Measurements from ENCODE around the gene LYPD5. TPM values are rescaled to one million over a fixed set of nuclear protein-coding genes. Genes with fewer than 3 reads are reported as not detected.
"Not testable (repeated sequence)": the region's sequence is repeated elsewhere in the genome, so short reads cannot be mapped to it uniquely, and the experiment has no call there.

LYPD5 gene
- total and polyA plus RNA-seq, 4 experiments from 2014 or later = 0.27 to 0.97 (median 0.50) TPM

DNA sequence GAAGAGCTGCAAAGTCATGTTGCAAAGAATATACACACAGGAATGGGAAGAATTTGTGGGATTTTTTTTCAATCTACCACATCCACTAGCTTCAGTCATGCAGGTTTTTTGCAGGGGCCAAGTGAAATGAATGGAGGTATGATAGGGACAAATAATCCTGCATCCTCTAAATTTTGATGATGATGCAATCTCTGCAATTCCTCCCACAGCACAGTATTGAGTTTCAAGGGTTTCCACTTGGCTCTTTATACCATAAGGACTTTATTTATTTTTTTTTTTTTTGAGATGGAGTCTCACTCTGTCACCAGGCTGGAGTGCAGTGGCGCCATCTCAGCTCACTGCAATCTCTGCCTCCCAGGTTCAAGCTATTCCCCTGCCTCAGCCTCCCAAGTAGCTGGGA, 15.2 kb upstream of the LYPD5 start:
- CTCF ChIA-PET (ENCODE audit: partially characterized antibody) = interaction anchor here (1.7 kb wide), 1 partner anchor 8 kb away, joined by 4 read pairs; no protein-coding TSS in a partner anchor
- H3K4me3 ChIP-seq (ENCODE audit: low read length in 2 of 2); DNase-seq; POLR2A ChIA-PET (ENCODE audit: partially characterized antibody); H3K27me3 ChIP-seq (ENCODE audit: insufficient read depth, low read length); H3K27ac Mint-ChIP-seq; H3K36me3 ChIP-seq (ENCODE audit: insufficient read depth, low read length); H3K36me3 Mint-ChIP-seq; H3K4me3 Mint-ChIP-seq; H3K9me3 ChIP-seq (ENCODE audit: control insufficient read depth in 1 of 2, low read length in 2 of 2); intact Hi-C loops (cut with micrococcal nuclease); H3K9me3 Mint-ChIP-seq; H3K27ac ChIP-seq (ENCODE audit: low read depth, low read length): not testable (repeated sequence)
- peaks cover 17% of the 10 kb centered on the region for H3K4me1 ChIP-seq (ENCODE audit: insufficient read depth, low read length)
- Mint-ChIP-seq H3K4me1 (peaks cover 10 to 15% (median 11%) of the 10 kb centered on the region in 4 donors), H3K27me3 (peaks cover 21 to 27% of the 10 kb centered on the region in 2 donors)

DNA sequence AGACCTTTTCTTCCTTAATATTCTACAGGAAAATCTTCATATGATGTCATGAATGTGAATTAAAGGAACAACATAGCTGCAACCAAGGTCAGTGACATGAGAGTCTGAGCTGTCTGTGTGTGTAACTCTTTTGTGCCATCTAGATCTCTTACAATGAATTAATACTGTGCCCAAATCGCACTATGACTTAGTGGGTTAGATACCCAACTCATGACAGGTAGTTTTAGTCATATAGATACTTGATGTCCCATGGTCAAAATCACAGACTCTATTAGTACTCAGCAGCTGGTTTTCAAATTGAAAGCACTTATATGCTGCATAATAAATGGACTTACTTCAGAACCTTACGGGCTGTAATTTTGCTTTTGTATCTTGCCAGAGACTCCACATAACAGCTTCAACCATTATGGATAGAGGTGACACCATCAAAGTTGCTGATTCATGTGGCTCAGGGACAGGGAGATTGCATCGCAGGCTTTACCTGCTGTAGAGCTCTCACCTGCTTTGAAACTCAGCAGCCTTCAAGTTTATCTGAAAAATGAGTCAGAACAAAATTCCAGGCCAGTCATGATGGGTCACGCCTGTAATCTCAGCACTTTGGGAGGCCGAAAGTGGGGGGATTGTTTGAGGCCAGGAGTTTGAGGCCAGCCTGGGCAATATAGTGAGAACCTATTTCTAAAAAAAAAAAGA, 12.6 kb upstream of the LYPD5 start:
- ChIA-PET CTCF (ENCODE audit: partially characterized antibody) (interaction anchor here (1.3 to 1.7 kb wide), 2 partner anchors 18 to 69 kb away, joined by 3 to 5 read pairs; no protein-coding TSS in a partner anchor), POLR2A (ENCODE audit: partially characterized antibody) (no interaction called here)
- Mint-ChIP-seq H3K27me3 (peaks cover 8 to 13% of the 10 kb centered on the region in 2 donors), H3K27ac (no peak overlapping the region), H3K4me3 (no peak overlapping the region), H3K4me1 (peaks cover under 1 to 14% (median 4%) of the 10 kb centered on the region in 4 donors), H3K9me3 (peaks cover 0 to 1% (median 0%) of the 10 kb centered on the region in 8 donors), H3K36me3 (no peaks in the 10 kb centered on the region)
- H3K36me3 ChIP-seq (ENCODE audit: insufficient read depth, low read length) = no peaks in the 10 kb centered on the region
- H3K9me3 ChIP-seq (ENCODE audit: control insufficient read depth in 1 of 2, low read length in 2 of 2) = no peaks in the 10 kb centered on the region
- no peak overlapping the region for H3K27ac ChIP-seq (ENCODE audit: low read depth, low read length)
- no peak overlapping the region for H3K4me3 ChIP-seq (ENCODE audit: low read length in 2 of 2)
- intact Hi-C loops (cut with micrococcal nuclease) = no loop called here
- H3K4me1 ChIP-seq (ENCODE audit: insufficient read depth, low read length) = peaks cover 14% of the 10 kb centered on the region
- H3K27me3 ChIP-seq (ENCODE audit: insufficient read depth, low read length) = peaks cover 4% of the 10 kb centered on the region
- DNase-seq = no peak

DNA sequence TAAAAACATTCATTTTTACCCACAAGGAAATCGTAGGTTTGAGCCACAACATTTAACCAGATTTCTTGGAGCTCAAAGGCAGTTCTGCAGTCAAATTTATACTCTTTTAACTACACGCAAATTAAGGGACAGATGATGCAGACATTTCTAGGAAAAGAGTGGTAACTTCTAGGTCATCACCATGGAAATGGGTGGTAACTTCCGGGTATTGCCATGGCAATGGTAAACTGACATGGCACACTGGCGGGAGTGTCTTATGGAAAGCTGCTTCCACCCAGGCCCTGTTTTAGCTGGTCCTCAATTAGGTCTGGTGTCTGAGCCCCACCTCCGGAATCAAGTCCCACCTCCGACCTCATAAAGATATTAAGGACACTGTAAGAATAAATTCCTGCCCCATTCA, 10.4 kb upstream of the LYPD5 start:
- intact Hi-C loops (cut with micrococcal nuclease) = no loop called here
- Mint-ChIP-seq H3K27me3 (peaks cover 1 to 11% of the 10 kb centered on the region in 2 donors), H3K27ac (peak overlapping the region in 4 of 7 donors; percentile 13 to 88 (median 74)), H3K4me3 (peak overlapping the region in 1 of 8 donors; percentile 15), H3K36me3 (no peaks in the 10 kb centered on the region), H3K4me1 (peaks cover 0 to 13% (median 3%) of the 10 kb centered on the region in 4 donors), H3K9me3 (peaks cover 0 to 1% (median 0%) of the 10 kb centered on the region in 8 donors)
- DNase-seq = peak in 2 of 5 donors; percentile 22 to 40
- H3K9me3 ChIP-seq (ENCODE audit: control insufficient read depth in 1 of 2, low read length in 2 of 2) = no peaks in the 10 kb centered on the region
- ChIA-PET POLR2A (ENCODE audit: partially characterized antibody) (no interaction called here), CTCF (ENCODE audit: partially characterized antibody) (interaction anchor here (2.6 kb wide), 1 partner anchor 8 kb away, joined by 6 read pairs; no protein-coding TSS in a partner anchor)
- no peak overlapping the region for H3K27ac ChIP-seq (ENCODE audit: low read depth, low read length)
- H3K4me3 ChIP-seq (ENCODE audit: low read length in 2 of 2) = no peak overlapping the region
- no peaks in the 10 kb centered on the region for H3K36me3 ChIP-seq (ENCODE audit: insufficient read depth, low read length)
- peaks cover 14% of the 10 kb centered on the region for H3K4me1 ChIP-seq (ENCODE audit: insufficient read depth, low read length)
- no peaks in the 10 kb centered on the region for H3K27me3 ChIP-seq (ENCODE audit: insufficient read depth, low read length)

DNA sequence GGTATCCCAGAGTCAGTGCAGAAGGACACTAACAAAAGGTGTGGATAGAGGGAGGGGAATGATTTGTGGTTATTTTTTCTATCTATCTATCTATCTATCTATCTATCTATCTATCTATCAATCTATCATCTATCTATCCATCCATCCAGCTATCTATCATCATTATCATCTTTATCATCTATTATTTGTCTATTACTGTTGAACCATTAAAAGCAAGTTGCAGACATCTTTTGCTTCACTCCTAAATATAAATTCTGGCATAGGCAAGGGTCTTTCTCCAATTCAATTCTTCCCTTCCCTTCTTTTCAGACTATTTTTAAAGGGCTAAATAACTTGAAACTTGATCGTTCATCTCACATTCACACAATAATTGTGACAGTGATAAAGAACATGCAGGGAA, 10.0 kb upstream of the LYPD5 start:
- DNase-seq = no peak
- Mint-ChIP-seq H3K4me1 (peaks cover 0 to 13% (median 3%) of the 10 kb centered on the region in 4 donors), H3K36me3 (no peaks in the 10 kb centered on the region), H3K27me3 (peaks cover 1 to 11% of the 10 kb centered on the region in 2 donors), H3K27ac (peak overlapping the region in 2 of 7 donors; percentile 53 to 68), H3K9me3 (peaks cover 0 to 1% (median 0%) of the 10 kb centered on the region in 8 donors), H3K4me3 (peak overlapping the region in 1 of 8 donors; percentile 15)
- intact Hi-C loops (cut with micrococcal nuclease) = no loop called here
- H3K36me3 ChIP-seq (ENCODE audit: insufficient read depth, low read length) = no peaks in the 10 kb centered on the region
- no peaks in the 10 kb centered on the region for H3K9me3 ChIP-seq (ENCODE audit: control insufficient read depth in 1 of 2, low read length in 2 of 2)
- ChIA-PET POLR2A (ENCODE audit: partially characterized antibody) (no interaction called here), CTCF (ENCODE audit: partially characterized antibody) (interaction anchor here (2.6 kb wide), 1 partner anchor 9 kb away, joined by 6 read pairs; no protein-coding TSS in a partner anchor)
- H3K4me3 ChIP-seq (ENCODE audit: low read length in 2 of 2) = no peak overlapping the region
- H3K4me1 ChIP-seq (ENCODE audit: insufficient read depth, low read length) = peaks cover 14% of the 10 kb centered on the region
- H3K27me3 ChIP-seq (ENCODE audit: insufficient read depth, low read length) = no peaks in the 10 kb centered on the region
- H3K27ac ChIP-seq (ENCODE audit: low read depth, low read length) = no peak overlapping the region

DNA sequence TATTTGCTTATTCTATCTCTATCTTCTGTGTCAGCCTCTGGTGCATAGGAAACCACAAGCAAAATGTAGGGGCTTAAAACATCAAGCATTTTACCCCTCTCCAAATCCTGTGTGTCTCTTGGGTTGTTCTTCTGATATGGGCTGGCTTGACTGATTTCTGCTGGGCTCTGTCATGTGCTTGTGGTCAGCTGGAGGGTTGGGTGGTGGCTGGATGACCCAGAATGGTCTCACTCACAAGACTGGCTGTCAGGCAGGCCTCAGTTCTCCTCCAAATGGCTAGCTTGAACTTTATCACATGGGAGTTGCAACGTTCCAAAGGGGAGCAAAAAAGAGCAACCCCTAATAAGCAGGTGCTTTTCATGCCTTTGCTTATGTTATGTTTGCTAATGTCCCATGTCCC, 9.6 kb upstream of the LYPD5 start:
- CTCF ChIA-PET (ENCODE audit: partially characterized antibody) = interaction anchor here (0.7 to 2.6 kb wide), 3 partner anchors 9 to 45 kb away, joined by 3 to 6 read pairs (median 5); no protein-coding TSS in a partner anchor

DNA sequence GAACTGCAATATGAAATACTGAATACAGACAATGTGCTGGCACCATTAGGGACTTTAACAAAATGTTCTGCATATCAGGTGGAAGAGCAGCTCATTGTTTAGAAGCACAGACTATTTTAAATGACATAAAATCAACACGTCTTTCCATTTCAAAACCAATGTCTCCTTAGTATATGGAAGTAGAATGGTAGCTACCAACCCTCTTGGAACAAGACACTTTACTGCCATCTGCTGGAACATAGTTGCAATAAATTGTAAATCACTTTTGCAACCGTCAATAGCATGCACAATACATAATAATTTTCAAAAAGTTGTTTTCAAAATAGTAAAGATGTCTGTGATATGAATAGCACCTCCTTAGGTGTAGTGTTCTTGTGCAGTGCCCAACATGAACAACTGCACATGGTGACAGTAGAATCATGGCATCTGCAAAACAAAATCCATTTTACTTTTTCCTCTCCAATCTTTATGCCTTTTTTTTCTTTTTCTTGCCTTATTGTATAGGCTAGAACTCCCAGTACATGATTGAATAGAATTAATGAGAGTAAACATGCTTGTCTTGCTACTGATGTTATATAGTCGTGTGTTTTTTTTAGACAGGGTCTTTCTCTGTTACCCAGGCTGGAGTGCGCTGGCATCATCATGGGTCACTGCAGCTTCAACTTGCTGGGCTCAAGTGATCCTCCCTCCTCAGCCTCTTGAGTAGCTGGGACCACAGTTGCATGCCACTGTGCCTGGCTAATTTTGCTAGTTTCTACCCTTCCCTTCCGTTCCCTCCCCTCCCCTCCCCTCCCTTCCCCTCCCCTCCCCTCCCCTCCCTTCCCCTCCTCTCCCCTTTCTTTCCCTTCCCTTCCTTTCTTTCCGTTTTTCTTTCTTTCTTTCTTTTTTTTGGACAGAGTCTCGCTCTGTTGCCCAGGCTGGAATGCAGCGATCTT, 7.8 kb upstream of the LYPD5 start:
- H3K36me3 Mint-ChIP-seq = no peaks in the 10 kb centered on the region
- intact Hi-C loops (cut with micrococcal nuclease) = loop anchor here (1.0 to 2.0 kb wide), 2 partner anchors 25 to 65 kb away; no protein-coding TSS in a partner anchor
- H3K4me1 ChIP-seq (ENCODE audit: insufficient read depth, low read length) = peaks cover 14% of the 10 kb centered on the region
- H3K27ac Mint-ChIP-seq = no peak overlapping the region
- H3K4me3 Mint-ChIP-seq = no peak overlapping the region
- no peaks in the 10 kb centered on the region for H3K36me3 ChIP-seq (ENCODE audit: insufficient read depth, low read length)
- no peaks in the 10 kb centered on the region for H3K9me3 Mint-ChIP-seq
- H3K27me3 ChIP-seq (ENCODE audit: insufficient read depth, low read length) = no peaks in the 10 kb centered on the region
- H3K27ac ChIP-seq (ENCODE audit: low read depth, low read length) = no peak overlapping the region
- ChIA-PET CTCF (ENCODE audit: partially characterized antibody) (interaction anchor here (0.5 to 3.5 kb wide), 17 partner anchors 8 to 363 kb away, joined by 3 to 51 read pairs (median 5); partner anchors contain the start of genes SMG9 and ZNF283), POLR2A (ENCODE audit: partially characterized antibody) (interaction anchor here (1.1 kb wide), 1 partner anchor 65 kb away, joined by 5 read pairs; no protein-coding TSS in a partner anchor)
- H3K27me3 Mint-ChIP-seq = peaks cover 1 to 11% of the 10 kb centered on the region in 2 donors
- H3K4me3 ChIP-seq (ENCODE audit: low read length in 2 of 2) = no peak overlapping the region
- no peaks in the 10 kb centered on the region for H3K9me3 ChIP-seq (ENCODE audit: control insufficient read depth in 1 of 2, low read length in 2 of 2)
- peaks cover 0 to 13% (median 3%) of the 10 kb centered on the region in 4 donors for H3K4me1 Mint-ChIP-seq
- peak in 4 of 5 donors; percentile 49 to 58 (median 55) for DNase-seq

More for the DNA sequence above, 9.6 kb upstream of the LYPD5 start:
- POLR2A ChIA-PET (ENCODE audit: partially characterized antibody) = no interaction called here
- peaks cover 0 to 13% (median 3%) of the 10 kb centered on the region in 4 donors for H3K4me1 Mint-ChIP-seq
- peaks cover 0 to 1% (median 0%) of the 10 kb centered on the region in 8 donors for H3K9me3 Mint-ChIP-seq
- no peaks in the 10 kb centered on the region for H3K36me3 Mint-ChIP-seq
- no peak for DNase-seq
- H3K27me3 Mint-ChIP-seq = peaks cover 1 to 11% of the 10 kb centered on the region in 2 donors
- H3K27ac Mint-ChIP-seq = peak overlapping the region in 5 of 7 donors; percentile 29 to 70 (median 43)
- H3K36me3 ChIP-seq (ENCODE audit: insufficient read depth, low read length) = no peaks in the 10 kb centered on the region
- H3K27ac ChIP-seq (ENCODE audit: low read depth, low read length) = no peak overlapping the region
- peaks cover 14% of the 10 kb centered on the region for H3K4me1 ChIP-seq (ENCODE audit: insufficient read depth, low read length)
- H3K9me3 ChIP-seq (ENCODE audit: control insufficient read depth in 1 of 2, low read length in 2 of 2) = no peaks in the 10 kb centered on the region
- H3K27me3 ChIP-seq (ENCODE audit: insufficient read depth, low read length) = no peaks in the 10 kb centered on the region
- H3K4me3 ChIP-seq (ENCODE audit: low read length in 2 of 2) = no peak overlapping the region
- H3K4me3 Mint-ChIP-seq = no peak overlapping the region
- intact Hi-C loops (cut with micrococcal nuclease) = no loop called here
